CD4-positive, alpha-beta T cell treated with Interleukin-17A for 4 hours (primary cell): ENCODE data around the gene JMJD6.

Experiments used
- DNase-seq: peaks from one replicate; pipeline ENCODE4 v3.0.0-alpha.2; 2020; ENCODE audit warnings: mixed read lengths

Gene JMJD6

DNA sequence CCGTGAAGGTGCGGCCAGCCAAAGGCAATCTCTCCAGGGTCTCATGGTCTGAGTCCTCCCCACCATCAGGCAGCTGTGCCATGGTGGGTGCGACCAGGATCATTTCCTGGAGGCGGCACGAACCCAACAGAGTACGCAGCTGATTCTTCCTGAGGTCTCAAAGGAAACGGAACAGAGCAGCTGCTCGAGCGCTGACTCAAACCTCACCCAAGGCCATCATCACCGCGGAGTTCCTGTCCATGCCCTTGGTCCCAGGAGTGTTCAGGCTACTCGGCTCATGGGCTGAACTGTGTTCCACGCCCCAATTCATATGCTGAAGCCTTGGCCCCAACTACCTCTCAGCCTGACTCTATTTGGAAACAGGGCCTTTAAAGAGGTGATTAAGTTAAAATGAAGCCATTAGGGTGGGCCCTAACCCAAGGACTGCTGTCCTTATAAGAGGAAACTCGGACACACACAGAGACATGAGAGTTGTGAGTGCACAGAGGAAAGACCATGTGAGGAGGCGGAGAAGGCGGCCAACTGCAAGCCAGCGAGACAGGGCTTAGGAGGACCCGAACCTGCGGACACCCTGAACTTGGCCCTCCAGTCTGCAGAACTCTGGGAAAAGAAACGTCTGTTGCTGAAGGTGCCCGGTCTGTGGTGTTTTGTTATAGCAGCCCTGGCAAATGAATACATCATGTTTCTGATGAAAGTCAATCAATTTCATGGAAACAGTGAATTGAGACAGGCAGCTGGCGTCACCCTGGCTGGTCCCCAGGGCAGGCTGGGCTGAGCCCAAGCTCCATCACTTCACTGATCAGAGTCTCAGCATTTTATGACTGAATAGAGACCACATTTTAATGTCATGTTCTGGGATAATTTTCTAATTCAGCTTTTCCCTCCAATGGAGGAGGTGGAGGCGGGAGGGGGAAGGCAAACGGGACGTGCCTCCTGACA lies 29.4 kb downstream of the JMJD6 start:
- no peak for DNase-seq

DNA sequence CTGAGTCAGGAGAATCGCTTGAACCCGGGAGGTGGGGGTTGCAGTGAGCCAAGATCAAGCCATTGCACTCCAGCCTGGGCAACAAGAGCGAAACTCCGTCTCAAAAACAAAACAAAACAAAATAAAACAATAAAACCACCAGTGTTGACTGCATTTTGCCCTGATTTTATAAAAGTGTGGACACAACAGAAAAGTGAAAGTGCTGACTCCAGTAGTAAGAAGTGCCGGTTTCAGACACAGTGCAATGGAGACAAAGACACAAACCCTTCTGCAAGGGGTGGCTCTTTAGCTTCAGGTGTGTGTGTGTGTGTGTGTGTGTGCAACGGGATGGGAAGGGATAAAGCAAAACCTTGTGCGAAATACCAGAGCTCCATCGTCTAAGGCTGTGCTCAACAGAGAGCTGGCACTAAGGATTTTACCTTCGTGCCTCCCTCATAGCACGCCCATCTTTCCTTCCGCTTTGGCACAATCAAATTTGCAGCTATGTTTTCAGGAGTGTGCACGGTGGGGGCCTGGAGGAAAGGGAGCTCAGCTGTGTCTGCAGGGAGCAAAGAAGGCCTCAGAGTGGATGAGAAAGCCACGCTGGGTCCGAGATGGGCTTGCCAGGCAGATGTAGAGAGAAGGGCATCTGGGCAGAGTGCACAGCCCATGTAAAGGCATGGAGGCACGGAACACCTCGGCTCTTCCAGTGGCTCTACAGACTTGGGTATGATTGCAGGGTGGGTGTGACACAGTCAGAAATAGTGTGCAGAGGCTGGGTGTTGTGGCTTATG lies 31.2 kb downstream of the JMJD6 start:
- no peak for DNase-seq

DNA sequence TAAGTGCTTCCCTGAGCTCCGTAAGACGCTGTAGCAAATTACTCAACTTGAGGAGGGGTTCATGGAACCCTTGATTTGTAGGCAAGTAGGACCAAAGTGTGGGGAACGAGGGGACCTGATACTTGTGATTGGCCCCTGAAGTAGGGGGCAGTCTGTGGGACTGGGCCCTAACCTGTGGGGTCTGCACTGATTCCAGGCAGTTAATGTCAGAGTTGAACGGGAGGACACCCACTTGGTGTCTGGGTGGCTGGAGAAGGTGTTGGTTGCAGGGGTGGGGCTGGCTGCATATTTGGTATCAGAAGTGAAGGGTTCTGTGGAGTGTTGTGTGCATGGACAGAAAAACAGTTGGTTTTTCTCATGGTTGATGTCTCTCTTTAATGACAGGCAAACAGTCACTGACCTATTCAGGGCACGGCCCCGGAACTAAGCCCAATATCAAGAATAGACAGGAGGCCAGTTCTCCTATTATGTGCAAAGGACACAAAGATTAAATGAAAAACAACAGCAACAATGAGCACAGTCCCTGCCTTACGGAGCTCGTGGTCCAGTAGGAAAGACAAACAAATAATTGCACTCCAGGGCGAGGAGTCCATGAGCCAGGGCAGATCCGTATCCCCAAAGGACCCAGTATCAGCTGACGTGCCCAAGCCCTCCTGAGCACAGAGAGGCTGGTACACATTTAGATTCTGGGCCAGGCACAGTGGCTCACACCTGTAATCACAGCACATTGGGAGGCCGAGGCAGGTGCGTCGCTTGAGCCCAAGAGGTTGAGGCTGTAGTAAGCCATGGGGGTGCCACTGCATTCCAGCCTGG lies 34.8 kb downstream of the JMJD6 start:
- DNase-seq = no peak

DNA sequence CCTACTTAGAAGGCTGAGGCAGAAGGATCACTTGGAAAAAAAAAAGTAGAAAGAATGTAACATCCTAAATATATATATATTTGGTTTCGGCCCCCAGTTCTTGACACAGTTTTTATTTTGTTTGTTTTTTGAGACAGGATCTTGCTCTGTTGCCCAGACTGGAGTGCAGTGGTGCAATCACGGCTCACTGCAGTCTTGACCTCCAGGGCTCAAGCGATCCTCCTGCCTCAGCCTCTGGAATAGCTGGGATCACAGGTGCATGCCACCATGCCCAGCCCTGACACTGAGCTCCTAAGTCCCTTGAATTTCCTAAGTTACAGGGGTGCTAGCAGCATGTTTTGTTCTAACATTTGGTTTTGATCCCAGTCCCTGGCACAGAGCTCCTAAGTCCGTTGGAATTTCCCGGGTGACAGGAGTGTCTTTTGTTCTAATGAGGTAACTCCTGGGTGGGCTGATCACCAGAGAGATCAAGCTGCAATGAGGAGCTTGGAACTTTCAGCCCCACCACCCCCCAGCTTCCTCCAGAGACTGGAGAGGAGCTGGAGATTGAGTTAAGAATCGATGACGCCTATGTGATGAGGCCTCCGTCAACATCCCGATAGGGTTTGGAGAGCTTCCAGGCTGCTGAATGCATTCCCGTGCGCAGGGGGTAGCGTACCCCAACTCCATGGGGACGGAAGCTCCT lies 35.7 kb downstream of the JMJD6 start:
- DNase-seq = no peak

DNA sequence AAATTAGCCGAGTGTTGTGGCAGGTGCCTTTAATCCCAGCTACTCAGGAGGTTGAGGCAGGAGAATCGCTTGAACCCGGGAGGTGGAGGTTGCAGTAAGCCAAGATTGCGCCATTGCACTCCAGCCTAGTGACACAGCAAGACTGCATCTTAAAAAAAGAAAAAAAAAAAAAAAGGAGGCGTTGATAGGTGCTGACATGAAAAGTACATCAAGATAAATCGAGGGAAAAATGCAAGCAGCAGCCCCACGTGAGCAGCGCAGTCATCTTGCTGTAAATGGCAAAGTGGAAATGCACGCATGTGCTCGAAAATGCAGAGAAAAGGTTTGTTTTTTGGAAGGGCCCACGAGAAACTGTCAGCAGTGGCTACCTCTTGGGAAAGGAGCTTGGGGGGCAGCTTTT lies 36.5 kb downstream of the JMJD6 start:
- DNase-seq = no peak

DNA sequence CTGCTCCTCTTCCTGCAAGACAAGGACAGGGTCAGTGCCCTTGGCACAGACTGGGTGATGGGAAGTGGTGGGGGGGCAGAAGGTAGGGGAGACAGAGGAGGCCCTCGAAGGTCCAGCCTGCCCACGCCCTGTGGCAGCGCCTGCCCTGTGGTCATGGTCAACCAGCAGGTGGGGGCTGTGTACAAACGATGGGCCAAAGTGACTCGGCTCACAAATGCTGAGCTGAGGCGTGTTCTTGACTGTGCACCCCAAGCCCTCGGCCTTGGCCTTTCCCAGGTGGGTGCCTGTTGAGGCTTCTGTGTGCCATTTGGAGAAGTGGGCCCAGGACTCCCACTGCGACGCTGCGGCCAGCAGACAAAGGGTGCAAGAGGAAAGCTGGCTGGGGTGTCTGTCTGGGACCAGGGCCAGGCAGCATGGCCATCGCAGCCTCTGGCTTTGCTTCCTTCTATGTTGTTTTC lies 38.2 kb downstream of the JMJD6 start:
- no peak for DNase-seq

DNA sequence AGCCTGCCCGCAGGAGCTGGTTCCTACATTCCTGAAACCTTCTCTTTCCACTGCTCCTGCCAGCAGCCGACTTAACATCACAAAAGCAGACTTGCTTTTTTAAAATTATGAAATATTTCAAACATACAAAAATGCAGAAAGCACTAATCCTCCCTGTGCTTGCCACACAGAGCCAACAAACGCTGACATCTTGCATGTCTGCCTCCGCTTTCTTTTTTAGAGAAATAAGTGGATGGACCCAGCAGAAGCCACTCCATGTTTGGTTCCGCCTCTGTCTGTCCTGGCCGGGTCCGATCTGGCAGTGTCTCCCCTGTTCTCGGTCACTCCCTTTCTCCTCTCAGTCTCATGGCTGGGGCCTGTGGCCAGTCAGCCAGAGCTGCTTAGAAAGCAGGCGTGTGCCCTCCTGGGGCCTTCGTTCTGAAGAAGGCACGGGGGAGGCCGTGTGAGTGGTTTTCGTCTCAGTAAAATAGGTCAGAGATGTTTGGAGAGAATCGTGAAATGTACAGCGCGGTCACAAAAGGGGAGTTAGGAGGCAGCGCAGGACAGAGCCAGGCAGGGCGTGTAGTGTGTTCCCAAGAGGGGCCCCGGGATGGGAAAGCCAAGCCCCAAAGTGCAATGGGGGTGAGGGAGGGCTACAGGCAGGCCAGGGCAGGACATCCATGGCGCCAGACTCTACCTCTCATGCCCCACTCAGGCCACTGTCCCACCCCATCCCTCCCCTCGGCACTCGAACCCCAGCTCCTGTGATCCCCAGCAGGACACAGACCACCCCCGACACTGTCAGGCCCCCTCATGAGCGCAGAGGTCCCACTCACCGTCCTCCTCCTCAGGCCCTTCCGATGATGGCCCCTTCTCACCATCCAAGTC lies 38.9 kb downstream of the JMJD6 start:
- DNase-seq = no peak

DNA sequence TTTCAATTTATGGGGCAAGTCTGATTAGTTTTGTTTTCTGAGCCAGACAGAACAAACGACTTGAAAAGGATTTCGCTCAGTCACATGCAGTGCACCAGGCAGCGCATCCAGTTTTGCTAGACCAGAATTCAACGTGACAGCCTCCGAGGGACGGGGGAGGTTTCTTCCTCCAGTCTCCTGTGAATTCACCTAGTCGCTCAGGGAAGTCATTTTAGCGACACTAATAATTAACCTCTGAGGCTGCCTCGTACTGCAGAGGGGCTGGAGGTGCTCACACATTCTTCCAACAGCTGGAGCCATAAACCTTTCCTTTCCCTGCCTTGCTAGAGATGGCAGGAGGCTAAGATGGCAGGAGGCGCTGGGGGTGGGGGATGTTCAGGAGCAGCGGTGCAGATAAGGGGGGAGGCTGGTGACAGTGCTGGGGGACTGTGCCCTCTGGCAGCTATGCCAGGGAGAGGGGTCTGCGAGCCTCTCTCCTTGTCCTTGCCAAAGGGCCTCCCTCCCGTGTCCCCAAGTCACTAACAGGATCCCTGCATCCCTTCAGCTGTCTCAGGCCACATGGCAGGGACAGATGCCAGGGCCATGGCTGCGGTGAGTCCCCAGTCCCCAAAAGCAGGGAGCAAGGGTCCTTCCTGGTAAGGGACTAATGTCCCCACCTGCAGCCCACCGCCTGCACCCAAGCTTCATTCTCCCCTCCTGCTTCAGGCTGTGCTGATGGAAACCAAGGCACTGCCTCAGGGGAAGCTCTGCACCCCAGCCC lies 39.7 kb downstream of the JMJD6 start:
- no peak for DNase-seq

DNA sequence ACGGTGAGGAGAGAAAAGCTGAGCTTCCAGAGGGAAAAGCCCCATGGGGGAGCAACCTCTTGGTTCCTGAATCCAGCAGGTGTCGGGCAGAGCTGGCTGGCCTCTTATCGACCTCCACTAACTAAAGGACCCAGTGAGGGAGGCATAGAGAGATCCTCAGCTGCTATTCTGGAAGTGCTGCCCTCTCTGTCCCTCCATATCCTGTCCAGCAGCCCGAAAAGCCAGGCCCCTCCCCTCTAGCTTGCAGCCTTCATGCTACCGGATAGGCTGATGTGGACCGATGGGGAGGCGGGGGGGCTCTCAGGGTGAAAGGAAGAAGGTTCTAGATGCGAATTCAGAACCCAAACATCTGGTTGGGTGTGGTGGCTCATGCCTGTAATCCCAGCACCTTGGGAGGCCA lies 40.6 kb downstream of the JMJD6 start:
- DNase-seq = no peak

DNA sequence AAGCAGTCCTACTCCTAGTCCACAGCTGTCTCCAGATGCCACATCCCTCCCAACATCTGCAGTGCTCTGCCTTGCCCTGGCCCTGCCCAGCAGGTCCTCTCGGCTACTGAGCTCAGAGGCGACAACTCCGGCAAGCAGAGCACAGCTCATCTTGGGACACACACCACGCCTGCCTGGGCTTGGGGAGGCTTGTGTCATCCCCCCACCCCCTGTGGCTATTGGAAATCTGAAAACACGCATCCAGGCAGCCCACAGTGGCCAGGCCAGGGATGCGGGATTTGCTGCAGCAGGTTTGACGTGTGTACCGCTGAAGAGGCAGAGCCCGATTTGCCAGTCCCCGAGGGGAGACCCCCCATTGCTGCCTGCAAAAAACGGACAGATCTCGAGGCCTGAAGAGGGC lies 41.0 kb downstream of the JMJD6 start:
- DNase-seq = no peak

DNA sequence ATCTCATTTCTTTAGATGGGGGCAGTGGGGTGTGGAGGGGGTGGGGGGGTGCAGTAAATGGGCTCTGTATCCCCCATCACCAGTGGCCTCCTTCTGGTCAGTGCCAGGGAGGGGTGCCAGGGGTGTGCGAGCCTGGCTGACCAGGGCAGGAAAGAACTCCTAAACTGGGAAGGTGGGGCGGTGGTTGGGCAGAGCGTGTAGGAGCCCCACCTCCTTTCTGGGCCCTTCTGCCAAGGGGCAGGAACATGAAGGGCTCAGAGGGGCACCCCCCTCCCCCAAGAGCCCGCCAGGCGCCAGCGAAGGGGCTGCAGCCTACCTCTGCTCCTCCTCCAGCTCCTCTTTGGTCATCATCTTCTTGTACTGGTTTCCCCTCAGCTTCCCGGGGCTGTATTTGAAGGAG lies 41.6 kb downstream of the JMJD6 start:
- DNase-seq = no peak

DNA sequence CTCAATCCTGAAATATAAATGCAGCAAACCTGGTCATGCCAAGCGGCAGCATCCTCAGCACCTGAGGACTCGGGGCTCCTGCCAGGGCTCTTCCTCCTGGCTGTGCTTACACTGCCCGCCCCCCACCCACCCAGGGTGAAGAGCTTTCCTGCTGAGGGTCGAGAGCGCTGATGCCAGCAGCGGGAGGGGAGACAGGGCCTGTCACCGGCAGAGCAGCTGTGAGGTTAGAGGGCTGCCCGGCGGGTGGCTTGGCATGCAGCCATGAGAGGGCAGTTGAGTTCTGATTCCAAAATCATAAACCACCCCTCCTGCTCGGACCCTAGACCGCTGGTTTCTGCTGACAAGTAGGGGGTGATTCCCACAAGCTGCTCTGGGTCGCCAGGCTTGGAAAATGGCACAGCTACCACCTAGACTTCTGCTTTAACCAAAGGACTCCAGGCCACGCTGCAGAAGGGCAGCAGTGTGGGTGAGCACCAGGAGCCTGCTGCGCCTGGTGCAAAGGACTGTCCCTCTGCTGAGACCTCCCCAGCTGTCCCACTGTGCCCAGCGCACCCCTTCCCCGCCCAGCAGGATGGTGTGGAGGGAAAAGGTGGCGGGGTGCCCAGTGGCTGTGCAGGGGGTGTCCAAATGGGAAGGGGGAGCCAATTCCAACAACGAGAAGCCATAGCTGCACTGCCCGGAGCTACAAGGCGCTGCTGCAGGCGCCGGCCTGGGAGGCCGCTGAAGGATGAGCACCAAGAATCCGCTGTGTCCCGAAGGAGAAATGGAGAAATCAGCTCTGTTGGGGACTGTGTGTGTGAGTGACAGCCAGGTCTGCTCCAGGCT lies 42.3 kb downstream of the JMJD6 start:
- no peak for DNase-seq

DNA sequence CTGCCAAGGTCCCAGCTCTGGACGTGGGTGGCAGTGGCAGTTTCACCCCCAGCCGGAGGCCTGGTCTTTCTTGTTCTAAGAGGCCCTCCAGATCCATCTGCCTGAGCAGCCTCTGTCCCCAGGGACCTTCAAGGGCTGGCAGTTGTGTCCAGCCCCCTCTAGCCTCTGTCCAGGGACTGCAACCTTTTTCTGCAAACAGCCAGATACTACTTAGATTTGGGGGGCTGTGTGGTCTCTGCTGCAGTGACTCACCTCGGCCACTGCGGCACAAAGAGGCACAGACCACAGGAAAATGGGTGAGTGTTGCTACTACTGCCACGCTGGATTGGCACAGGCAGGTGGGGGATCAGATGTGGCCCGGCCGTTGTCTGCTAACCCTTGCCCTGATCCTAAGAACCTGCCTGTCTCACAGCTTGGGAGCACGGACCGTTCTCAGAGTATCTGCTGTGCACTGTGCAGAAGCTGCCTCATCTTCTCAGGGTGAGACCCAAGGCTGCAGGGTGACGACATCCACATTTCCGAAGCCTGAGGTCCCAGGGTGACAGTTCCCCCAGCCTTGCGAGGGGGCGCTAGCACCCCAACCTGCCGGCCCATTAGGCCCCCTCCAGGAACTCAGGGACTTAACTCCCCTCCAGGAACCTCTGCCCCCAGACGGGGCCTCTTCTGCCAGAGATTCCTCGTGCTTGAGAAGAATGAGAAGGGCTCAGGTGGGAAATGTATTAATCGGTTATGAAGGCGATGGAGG lies 43.2 kb downstream of the JMJD6 start:
- DNase-seq = no peak

DNA sequence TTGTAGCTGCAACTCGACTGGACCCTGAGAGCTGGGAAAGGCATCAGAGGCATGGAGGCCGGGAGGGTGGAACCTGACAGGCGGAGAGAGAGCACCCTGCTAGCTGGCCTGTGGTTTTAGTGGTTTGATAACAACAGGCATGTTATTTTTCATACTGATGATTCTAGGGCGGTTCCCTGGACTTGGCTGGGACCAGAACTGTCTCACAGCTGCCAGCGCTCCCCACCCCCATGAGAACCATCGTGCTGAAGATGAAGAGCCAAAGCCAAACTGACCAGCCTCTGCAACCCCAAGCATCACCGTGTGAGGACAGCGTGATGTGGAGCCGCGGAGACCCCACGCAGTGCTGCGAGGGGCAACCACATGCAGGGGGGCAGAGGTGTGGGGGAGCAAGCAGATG lies 44.1 kb downstream of the JMJD6 start:
- DNase-seq = no peak

DNA sequence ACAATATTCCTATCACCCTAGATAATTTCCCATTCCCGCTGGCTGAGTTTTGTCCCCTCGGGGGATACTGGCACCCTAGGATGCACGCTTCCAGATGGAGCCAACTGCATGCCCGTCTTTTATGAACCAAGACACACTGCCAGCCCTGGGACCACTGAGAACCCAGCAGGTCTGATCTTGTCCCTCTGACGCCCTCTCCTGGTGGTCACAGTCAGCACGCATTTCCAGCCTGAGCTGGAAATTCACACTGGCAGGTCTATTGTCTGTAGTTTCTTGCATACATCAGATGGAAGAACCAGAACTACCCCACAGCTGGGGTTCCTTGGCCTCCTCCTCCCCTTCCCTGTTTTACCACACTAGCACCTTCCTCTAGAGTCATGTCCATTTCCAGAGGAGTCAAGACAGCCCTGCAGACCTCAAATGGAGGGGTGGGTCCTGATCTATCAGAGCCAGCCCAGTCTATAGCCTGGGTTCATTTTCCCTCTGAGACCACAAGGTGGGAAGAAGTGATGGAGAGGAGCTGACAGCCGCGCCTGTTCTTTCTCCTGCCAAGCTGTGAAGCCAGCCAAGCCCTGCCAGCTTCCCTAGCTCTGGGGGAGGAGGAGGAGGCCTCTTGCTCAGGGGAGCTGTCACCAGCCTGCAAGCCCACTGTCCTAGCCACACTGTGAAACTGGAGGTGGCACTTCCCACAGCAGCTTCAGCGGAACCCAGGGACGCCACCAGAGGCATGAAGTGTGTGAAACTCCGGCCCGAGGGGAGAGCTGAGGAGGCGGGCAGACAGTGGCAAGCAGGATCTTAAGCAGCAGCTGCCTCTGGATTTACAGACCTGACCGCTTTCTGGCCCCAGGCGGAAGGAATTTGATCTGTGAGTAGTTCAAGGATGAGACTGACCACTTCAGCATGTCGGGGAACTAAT lies 44.9 kb downstream of the JMJD6 start:
- DNase-seq = peak; percentile 86

DNA sequence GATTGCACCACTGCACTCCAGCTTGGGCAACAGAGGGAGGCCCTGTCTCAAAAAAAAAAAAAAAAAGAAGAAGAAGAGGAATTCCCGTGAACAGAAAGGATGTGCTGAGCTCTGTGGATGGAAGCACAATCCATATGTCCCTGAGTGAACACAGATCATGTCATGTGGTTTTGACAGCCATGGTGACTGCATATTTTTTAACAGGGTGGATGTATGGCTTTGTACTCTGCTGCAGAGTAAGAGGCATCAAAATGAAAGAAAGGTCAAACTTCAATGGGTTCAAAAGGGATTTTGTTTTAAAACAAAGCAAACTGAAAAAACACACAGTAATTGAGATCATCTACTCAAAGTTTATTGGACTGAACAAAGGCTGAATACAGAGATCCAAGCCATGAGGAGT lies 47.2 kb downstream of the JMJD6 start:
- no peak for DNase-seq

DNA sequence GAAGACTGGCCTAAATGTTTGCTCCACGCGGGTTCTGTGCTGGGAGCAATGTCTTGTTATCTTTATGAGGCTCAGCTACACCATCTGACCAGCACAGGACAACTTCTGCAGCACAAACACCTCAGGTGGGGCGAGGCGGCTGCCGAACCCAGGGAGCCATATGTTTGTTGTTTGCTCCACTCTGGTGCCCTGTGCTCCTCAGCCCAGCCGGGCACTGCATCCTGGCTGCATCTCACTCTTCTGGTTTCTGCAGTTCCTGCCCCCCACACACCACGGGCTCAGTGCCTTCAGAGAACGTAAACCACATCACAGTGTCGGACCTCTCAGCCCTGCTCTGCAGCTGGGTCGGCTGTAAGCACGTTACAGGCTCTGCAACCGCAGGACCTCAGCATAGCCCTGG lies 48.1 kb downstream of the JMJD6 start:
- DNase-seq = peak; percentile 63

DNA sequence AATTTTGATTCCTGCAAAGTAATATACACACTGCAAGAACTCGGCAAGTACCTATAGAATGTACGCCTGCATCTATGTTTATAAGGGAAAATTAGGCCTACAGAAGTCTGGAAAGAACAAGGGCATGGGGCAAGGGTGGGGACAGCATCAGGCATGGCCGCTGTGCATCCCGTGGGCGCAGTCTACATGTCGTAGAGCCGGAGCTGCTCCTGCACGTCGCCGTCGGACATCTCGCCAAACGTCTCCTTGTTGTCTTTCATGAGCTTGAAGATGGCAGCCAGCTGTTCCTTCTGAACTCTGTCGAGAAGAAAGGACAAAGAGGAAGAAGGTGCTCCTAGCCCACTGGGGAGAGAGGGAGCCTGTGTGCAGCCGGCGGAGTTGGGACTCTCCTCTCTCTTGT lies 49.0 kb downstream of the JMJD6 start:
- DNase-seq = no peak
